K562 (cell line): ENCODE data around the gene FIS1. TPM values are rescaled to one million over a fixed set of nuclear protein-coding genes. Genes with fewer than 3 reads are reported as not detected.

Experiments
- ATAC-seq: fragments of 200-7000 bp; cut with Tn5 transposase; 3 replicates; pipeline ENCODE4 v1.9.1; 2020; ENCODE audit warnings: moderate library complexity
- BruUV-seq: library from RNA; stranded (reverse); fragments of 400-500 nt; replicated peaks from 2 replicates; lab custom pipeline; 2021; lab: Mats Ljungman, UMichigan
- CTCF ChIA-PET: fragments of 300-600 bp; formaldehyde crosslinking; extraction: SDS; loops from one replicate; lab custom pipeline; 2021; ENCODE audit warnings: low intra/inter-chr PET ratio; lab: Yijun Ruan, JAX
- POLR2A ChIA-PET: fragments of 300-600, 350-650 bp; sonication (Branson Sonifier 250); formaldehyde crosslinking; extraction: SDS; loops from one replicate; lab custom pipeline; 2021; ENCODE audit warnings: antibody characterized with exemption, inconsistent platforms; lab: Yijun Ruan, JAX
- DNase-seq, 4 experiments: peaks; one replicate each; pipeline versions ENCODE4 v3.0.0 to v3.0.0-alpha.2; 2011 to 2018; ENCODE audit warnings: low spot score in 3 of 4, mixed read lengths in 3 of 4; ENCODE audit errors: extremely low read depth in 1 of 4
- FAIRE-seq: peaks from 2 replicates; lab custom pipeline; 2011; peaks lifted over from hg19 to GRCh38; lab: Jason Lieb, UNC
- H2AFZ ChIP-seq: 2 replicates; pipeline ENCODE4 v1.6.0; 2011; ENCODE audit warnings: low read depth, low read length, control low read depth, inconsistent platforms
- H3K27ac ChIP-seq: fragments of 200-600 bp; 3 replicates; pipeline ENCODE4 v1.8.0; 2011; ENCODE audit warnings: low read depth, mild to moderate bottlenecking, control low read depth, inconsistent platforms, low read length, moderate library complexity, mixed read lengths; ENCODE audit errors: extremely low read depth
- H3K27me3 ChIP-seq, 2 experiments: fragments of 300-600 bp in 1 of 2; 2 replicates in 1 of 2; 3 replicates in 1 of 2; pipeline versions ENCODE4 v1.6.0 to v1.8.0; 2011; ENCODE audit warnings: inconsistent platforms in 2 of 2, low read length in 2 of 2, mild to moderate bottlenecking in 1 of 2, mixed read lengths in 1 of 2, moderate library complexity in 1 of 2; ENCODE audit not compliant: control insufficient read depth in 2 of 2, insufficient read depth in 2 of 2
- H3K36me3 ChIP-seq: fragments of 300-600 bp; 3 replicates; pipeline ENCODE4 v1.8.0; 2011; ENCODE audit warnings: mild to moderate bottlenecking, low read length, inconsistent platforms; ENCODE audit not compliant: control insufficient read depth, insufficient read depth
- H3K4me1 ChIP-seq, 2 experiments: fragments of 200-600 bp in 1 of 2; replicated peaks in 1 of 2; 2 replicates in 1 of 2; 3 replicates in 1 of 2; pipeline versions ENCODE4 v1.5.1 to v1.8.0; 2011; ENCODE audit warnings: inconsistent platforms in 2 of 2, low read length in 2 of 2, mild to moderate bottlenecking in 1 of 2, mixed read lengths in 1 of 2, moderate library complexity in 1 of 2; ENCODE audit not compliant: control insufficient read depth in 2 of 2, insufficient read depth in 2 of 2
- H3K4me2 ChIP-seq: 2 replicates; pipeline ENCODE4 v1.6.1; 2011; ENCODE audit warnings: low read length, control low read depth, inconsistent platforms, mixed read lengths; ENCODE audit not compliant: insufficient read depth
- H3K4me3 ChIP-seq: fragments of 200-600 bp; sonication (generic), shearing (Covaris generic); 2 replicates; pipeline ENCODE4 v1.5.1; 2016; ENCODE audit warnings: control low read depth, inconsistent platforms
- H3K79me2 ChIP-seq: fragments of 200-600 bp; 3 replicates; pipeline ENCODE4 v1.8.0; 2011; ENCODE audit warnings: low read length, inconsistent platforms; ENCODE audit not compliant: control insufficient read depth, insufficient read depth
- H3K9ac ChIP-seq, 2 experiments: 2 replicates each; pipeline versions ENCODE4 v1.6.0 to v1.6.1; 2011; ENCODE audit warnings: low read depth in 2 of 2, low read length in 2 of 2, control low read depth in 1 of 2, inconsistent platforms in 1 of 2, mild to moderate bottlenecking in 1 of 2, mixed read lengths in 1 of 2; ENCODE audit not compliant: insufficient read depth in 1 of 2
- H3K9me1 ChIP-seq: one replicate; pipeline ENCODE4 v1.6.0; 2011; ENCODE audit warnings: inconsistent platforms, mild to moderate bottlenecking, low read length, moderate library complexity; ENCODE audit not compliant: control insufficient read depth, insufficient read depth
- H3K9me3 ChIP-seq: replicated peaks from 2 replicates; pipeline ENCODE4 v1.5.1; 2011; ENCODE audit warnings: low read depth, low read length, inconsistent platforms; ENCODE audit not compliant: control insufficient read depth, insufficient read depth
- H4K20me1 ChIP-seq: replicated peaks from 2 replicates; pipeline ENCODE4 v1.6.1; 2011; ENCODE audit warnings: low read length, inconsistent platforms, mixed read lengths; ENCODE audit not compliant: control insufficient read depth, insufficient read depth
- EHMT2 ChIP-seq: fragments of 450-650 bp; IDR thresholded peaks from 2 replicates; pipeline ENCODE4 v1.6.1; 2018; ENCODE audit warnings: antibody characterized with exemption
- ELF2 ChIP-seq: fragments of 250-450 bp; sonication (Bioruptor Pico); IDR thresholded peaks from 2 replicates; pipeline ENCODE4 v1.5.0; 2021; ENCODE audit warnings: mild to moderate bottlenecking
- L3MBTL2 ChIP-seq: fragments of 450-650 bp; IDR thresholded peaks from 2 replicates; pipeline ENCODE4 v1.6.1; 2016; ENCODE audit warnings: mild to moderate bottlenecking, moderate library complexity
- LCOR ChIP-seq: sonication (generic); formaldehyde crosslinking; IDR thresholded peaks from 2 replicates; pipeline ENCODE4 v1.8.0; 2022; ENCODE audit warnings: mild to moderate bottlenecking, missing genetic modification reagents
- SP2 ChIP-seq: IDR thresholded peaks from 2 replicates; pipeline ENCODE4 v1.6.1; 2011; ENCODE audit warnings: mild to moderate bottlenecking, low read depth, low read length, moderate library complexity; ENCODE audit not compliant: poor library complexity, severe bottlenecking; ENCODE audit errors: extremely low read depth
- TGIF2 ChIP-seq: sonication (generic); formaldehyde crosslinking; IDR thresholded peaks from 2 replicates; pipeline ENCODE4 v1.8.1; 2022; ENCODE audit warnings: mild to moderate bottlenecking, missing genetic modification reagents, moderate library complexity
- ZBED1 ChIP-seq: IDR thresholded peaks from 2 replicates; pipeline ENCODE4 v1.6.1; 2014
- ZNF584 ChIP-seq: fragments of 200-800 bp; sonication (Bioruptor generic); IDR thresholded peaks from 2 replicates; pipeline ENCODE4 v1.6.1; 2016; ENCODE audit warnings: low read depth, mild to moderate bottlenecking, missing genetic modification characterization, missing compliant biosample characterization
- WGBS: fragments of 100-300 bp; shearing (Covaris generic); methylation state at CpG from one replicate; pipeline ENCODE4 v1.1.6; 2016; ENCODE audit warnings: low coverage, mixed read lengths; ENCODE audit not compliant: insufficient coverage; ENCODE audit errors: missing lambda C conversion rate; 5-methylcytosine and 5-hydroxymethylcytosine counted together
- in situ Hi-C: fragments of 300-500 bp; cut with MboI; formaldehyde crosslinking; loops from 4 replicates; pipeline ENCODE4 v1.15.0; 2018; ENCODE audit warnings: inconsistent platforms, mixed read lengths
- intact Hi-C: fragments of 100-400 bp; cut with micrococcal nuclease; formaldehyde crosslinking; loops from 2 replicates; pipeline ENCODE4 v1.14.2; 2022
- polyA plus RNA-seq, 8 experiments: library from polyadenylated mRNA; depleted of rRNA in 4 of 8; stranded (reverse) in 5 of 8; unstranded in 3 of 8; fragments of >200 nt; fragmentation: Nextera tagmentation in 2 of 8; fragmentation: Illumina TruSeq in 1 of 8; extraction: Ambion mirVana in 2 of 8; extraction: Trizol in 1 of 8; gene quantifications; 2 replicates each; pipeline versions ENCODE4 v1.2.1 to v1.2.3, GENCODE V29; 2011 to 2014; ENCODE audit warnings: inconsistent platforms in 1 of 8, missing spikeins in 1 of 8
- total RNA-seq, 7 experiments: library from RNA; depleted of rRNA in 6 of 7; stranded (reverse); fragments of >200 nt in 6 of 7; fragmentation: Illumina TruSeq in 2 of 7; extraction: Trizol in 2 of 7; gene quantifications; 2 replicates each; pipeline versions ENCODE4 v1.2.1 to v1.2.3, GENCODE V29; 2011 to 2021; ENCODE audit warnings: low replicate concordance in 1 of 7
- TF ChIP-seq, protein P1 (sequence below): IDR thresholded peaks from 3 replicates; pipeline ENCODE4 v1.6.1; 2011; ENCODE audit warnings: borderline replicate concordance, mild to moderate bottlenecking, moderate library complexity; ENCODE audit not compliant: insufficient read length; ENCODE audit errors: extremely low read depth

Gene FIS1
- total and polyA plus RNA-seq, 9 of the 15 experiments (the other 6 are each of a cell fraction or from before 2014, with no cell fraction given): 86.0 to 257 (median 144) TPM

DNA sequence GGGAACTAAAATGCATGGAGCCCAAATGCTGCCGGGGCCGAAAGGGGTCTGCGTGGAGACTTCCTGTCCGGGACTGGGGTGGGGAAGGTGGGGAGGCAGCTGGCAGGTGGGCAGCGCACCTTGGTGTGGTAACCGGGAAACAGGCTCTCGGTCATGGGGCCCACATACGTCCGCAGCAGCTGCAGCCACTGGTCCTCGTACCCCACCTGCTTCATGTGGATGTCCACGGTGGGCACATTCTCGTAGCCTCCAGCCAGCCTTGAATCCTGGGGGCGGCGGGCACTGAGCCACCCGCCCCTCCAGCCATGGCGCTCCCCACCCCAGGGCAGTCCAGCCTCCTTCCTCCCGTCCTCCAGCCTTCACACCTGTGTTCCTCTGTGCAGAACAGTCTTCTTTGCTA is 37.4 kb downstream of the FIS1 start:
- Histone ChIP-seq H2AFZ (no peak overlapping the region), H3K4me1 (peaks cover 0 to 32% of the 10 kb centered on the region in 2 experiments; a peak in 3 of 5 replicates), H3K9ac (peak overlapping the region in 1 of 2 experiments; percentile 26; a peak in 2 of 4 replicates), H3K9me1 (no peaks in the 10 kb centered on the region), H3K27ac (no peak overlapping the region), H3K27me3 (peaks cover 0 to 7% of the 10 kb centered on the region in 2 experiments; a peak in 1 of 5 replicates), H3K4me2 (no peak overlapping the region), H3K4me3 (no peak overlapping the region), H3K79me2 (no peaks in the 10 kb centered on the region), H3K9me3 (no peaks in the 10 kb centered on the region), H4K20me1 (no peaks in the 10 kb centered on the region), H3K36me3 (peaks cover 53% of the 10 kb centered on the region; the same call in 2 of the 3 replicates)
- FAIRE-seq (no peak), DNase-seq (no peak), ATAC-seq (no peak)
- BruUV-seq: no TSS peak
- TF ChIP-seq L3MBTL2: no peak
- TF ChIP-seq EHMT2: no peak
- no peak for TF ChIP-seq LCOR
- TF ChIP-seq, protein P1, sequence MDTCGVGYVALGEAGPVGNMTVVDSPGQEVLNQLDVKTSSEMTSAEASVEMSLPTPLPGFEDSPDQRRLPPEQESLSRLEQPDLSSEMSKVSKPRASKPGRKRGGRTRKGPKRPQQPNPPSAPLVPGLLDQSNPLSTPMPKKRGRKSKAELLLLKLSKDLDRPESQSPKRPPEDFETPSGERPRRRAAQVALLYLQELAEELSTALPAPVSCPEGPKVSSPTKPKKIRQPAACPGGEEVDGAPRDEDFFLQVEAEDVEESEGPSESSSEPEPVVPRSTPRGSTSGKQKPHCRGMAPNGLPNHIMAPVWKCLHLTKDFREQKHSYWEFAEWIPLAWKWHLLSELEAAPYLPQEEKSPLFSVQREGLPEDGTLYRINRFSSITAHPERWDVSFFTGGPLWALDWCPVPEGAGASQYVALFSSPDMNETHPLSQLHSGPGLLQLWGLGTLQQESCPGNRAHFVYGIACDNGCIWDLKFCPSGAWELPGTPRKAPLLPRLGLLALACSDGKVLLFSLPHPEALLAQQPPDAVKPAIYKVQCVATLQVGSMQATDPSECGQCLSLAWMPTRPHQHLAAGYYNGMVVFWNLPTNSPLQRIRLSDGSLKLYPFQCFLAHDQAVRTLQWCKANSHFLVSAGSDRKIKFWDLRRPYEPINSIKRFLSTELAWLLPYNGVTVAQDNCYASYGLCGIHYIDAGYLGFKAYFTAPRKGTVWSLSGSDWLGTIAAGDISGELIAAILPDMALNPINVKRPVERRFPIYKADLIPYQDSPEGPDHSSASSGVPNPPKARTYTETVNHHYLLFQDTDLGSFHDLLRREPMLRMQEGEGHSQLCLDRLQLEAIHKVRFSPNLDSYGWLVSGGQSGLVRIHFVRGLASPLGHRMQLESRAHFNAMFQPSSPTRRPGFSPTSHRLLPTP: no peak
- TF ChIP-seq TGIF2 (CRISPR knock-in tag): no peak
- TF ChIP-seq ZBED1: no peak
- TF ChIP-seq ELF2 (CRISPR knock-in tag): no peak
- TF ChIP-seq SP2: no peak
- TF ChIP-seq ZNF584 (CRISPR knock-in tag): no peak
- intact Hi-C loops: no loop called here
- in situ Hi-C loops: no loop called here
- POLR2A ChIA-PET: no interaction called here
- CTCF ChIA-PET: no interaction called here
- WGBS: 90% methylated on average over 10 of the region's 17 CpGs
